ENCODE measurements around the gene IDI1.
"Not testable (repeated sequence)": the region's sequence is repeated elsewhere in the genome, so short reads cannot be mapped to it uniquely, and the experiment has no call there.

The IDI1 gene

GRCh38 chr10:1084011-1084950, 35.4 kb upstream of the IDI1 start:
- WGBS: 95% methylated on average over 28 of the region's 28 CpGs
- Histone ChIP-seq H3K4me3 (ENCODE audit: low read length) (no peak overlapping the region), H3K9me3 (ENCODE audit: insufficient read depth, low read depth, low read length) (no peaks in the 10 kb centered on the region), H3K27ac (ENCODE audit: low read depth, low read length) (no peak overlapping the region), H3K9ac (ENCODE audit: low read depth, low read length) (no peak overlapping the region), H3K27me3 (ENCODE audit: insufficient read depth, low read length) (no peaks in the 10 kb centered on the region), H3K4me1 (ENCODE audit: insufficient read depth, low read length) (no peaks in the 10 kb centered on the region), H3K36me3 (ENCODE audit: insufficient read depth, low read length) (peaks cover 77% of the 10 kb centered on the region)

GRCh38 chr10:1083581-1083980, 34.7 kb upstream of the IDI1 start:
- 98% methylated on average over 17 of the region's 17 CpGs for WGBS
- Histone ChIP-seq H3K4me1 (ENCODE audit: insufficient read depth, low read length) (no peaks in the 10 kb centered on the region), H3K9me3 (ENCODE audit: insufficient read depth, low read depth, low read length) (no peaks in the 10 kb centered on the region), H3K36me3 (ENCODE audit: insufficient read depth, low read length) (peaks cover 75% of the 10 kb centered on the region), H3K4me3 (ENCODE audit: low read length) (no peak overlapping the region), H3K27ac (ENCODE audit: low read depth, low read length) (no peak overlapping the region), H3K27me3 (ENCODE audit: insufficient read depth, low read length) (no peaks in the 10 kb centered on the region), H3K9ac (ENCODE audit: low read depth, low read length) (no peak overlapping the region)

GRCh38 chr10:1078668-1079067, 29.7 kb upstream of the IDI1 start:
- no peaks in the 10 kb centered on the region for H3K9me3 ChIP-seq (ENCODE audit: insufficient read depth, low read depth, low read length)
- H3K27me3 ChIP-seq (ENCODE audit: insufficient read depth, low read length): no peaks in the 10 kb centered on the region
- no peak overlapping the region for H3K4me3 ChIP-seq (ENCODE audit: low read length)
- no peak overlapping the region for H3K27ac ChIP-seq (ENCODE audit: low read depth, low read length)
- H3K36me3 ChIP-seq (ENCODE audit: insufficient read depth, low read length): peaks cover 58% of the 10 kb centered on the region
- no peaks in the 10 kb centered on the region for H3K4me1 ChIP-seq (ENCODE audit: insufficient read depth, low read length)
- H3K9ac ChIP-seq (ENCODE audit: low read depth, low read length): no peak overlapping the region

- peaks cover 5% of the 10 kb centered on the region; the same call in 1 of the 2 replicates for H3K4me1 ChIP-seq (ENCODE audit: insufficient read depth, low read length)
- H3K4me3 ChIP-seq (ENCODE audit: low read length): no peak overlapping the region
- H3K9me3 ChIP-seq (ENCODE audit: insufficient read depth, low read depth, low read length): no peaks in the 10 kb centered on the region
- 94% methylated on average over 18 of the region's 18 CpGs for WGBS
- no peak overlapping the region for H3K27ac ChIP-seq (ENCODE audit: low read depth, low read length)
- H3K27me3 ChIP-seq (ENCODE audit: insufficient read depth, low read length): no peaks in the 10 kb centered on the region
- H3K36me3 ChIP-seq (ENCODE audit: insufficient read depth, low read length): peaks cover 47% of the 10 kb centered on the region
- H3K9ac ChIP-seq (ENCODE audit: low read depth, low read length): no peak overlapping the region
Measured at GRCh38 chr10:1074748-1075308, 25.9 kb upstream of the IDI1 start.

GRCh38 chr10:1074052-1074747, 25.3 kb upstream of the IDI1 start:
- H3K36me3 ChIP-seq (ENCODE audit: insufficient read depth, low read length): peaks cover 41% of the 10 kb centered on the region

GRCh38 chr10:1070919-1071318, 22.0 kb upstream of the IDI1 start:
- no peaks in the 10 kb centered on the region for H3K9me3 ChIP-seq (ENCODE audit: insufficient read depth, low read depth, low read length)
- H3K27me3 ChIP-seq (ENCODE audit: insufficient read depth, low read length): no peaks in the 10 kb centered on the region
- H3K4me1 ChIP-seq (ENCODE audit: insufficient read depth, low read length): peaks cover 5% of the 10 kb centered on the region; the same call in 1 of the 2 replicates
- H3K27ac ChIP-seq (ENCODE audit: low read depth, low read length): no peak overlapping the region
- WGBS: 78% methylated on average over 7 of the region's 7 CpGs
- H3K4me3 ChIP-seq (ENCODE audit: low read length): no peak overlapping the region
- H3K9ac ChIP-seq (ENCODE audit: low read depth, low read length): no peak overlapping the region
- peaks cover 27% of the 10 kb centered on the region for H3K36me3 ChIP-seq (ENCODE audit: insufficient read depth, low read length)

More at GRCh38 chr10:1074052-1074747, 25.3 kb upstream of the IDI1 start:
- Histone ChIP-seq H3K4me3 (ENCODE audit: low read length) (no peak overlapping the region), H3K4me1 (ENCODE audit: insufficient read depth, low read length) (peaks cover 5% of the 10 kb centered on the region; the same call in 1 of the 2 replicates), H3K27me3 (ENCODE audit: insufficient read depth, low read length) (no peaks in the 10 kb centered on the region), H3K9me3 (ENCODE audit: insufficient read depth, low read depth, low read length) (no peaks in the 10 kb centered on the region), H3K27ac (ENCODE audit: low read depth, low read length) (no peak overlapping the region), H3K9ac (ENCODE audit: low read depth, low read length) (no peak overlapping the region)
- whole genome bisulfite sequencing: 95% methylated on average over 23 of the region's 24 CpGs

GRCh38 chr10:1068380-1069361, 19.8 kb upstream of the IDI1 start:
- Histone ChIP-seq H3K9me3 (ENCODE audit: insufficient read depth, low read depth, low read length) (no peaks in the 10 kb centered on the region), H3K9ac (ENCODE audit: low read depth, low read length) (no peak overlapping the region), H3K36me3 (ENCODE audit: insufficient read depth, low read length) (peaks cover 17% of the 10 kb centered on the region), H3K27ac (ENCODE audit: low read depth, low read length) (no peak overlapping the region), H3K4me1 (ENCODE audit: insufficient read depth, low read length) (peaks cover 5% of the 10 kb centered on the region; the same call in 1 of the 2 replicates), H3K27me3 (ENCODE audit: insufficient read depth, low read length) (no peaks in the 10 kb centered on the region), H3K4me3 (ENCODE audit: low read length) (no peak overlapping the region)
- WGBS: 92% methylated on average over 9 of the region's 10 CpGs

GRCh38 chr10:1066734-1067133, 17.8 kb upstream of the IDI1 start:
- H3K27ac ChIP-seq (ENCODE audit: low read depth, low read length); H3K4me1 ChIP-seq (ENCODE audit: insufficient read depth, low read length); H3K9me3 ChIP-seq (ENCODE audit: insufficient read depth, low read depth, low read length); H3K9ac ChIP-seq (ENCODE audit: low read depth, low read length); H3K36me3 ChIP-seq (ENCODE audit: insufficient read depth, low read length); H3K4me3 ChIP-seq (ENCODE audit: low read length); H3K27me3 ChIP-seq (ENCODE audit: insufficient read depth, low read length): not testable (repeated sequence)
- WGBS: 82% methylated on average over 6 of the region's 8 CpGs

GRCh38 chr10:1064964-1065247, 16.0 kb upstream of the IDI1 start:
- no peaks in the 10 kb centered on the region for H3K9me3 ChIP-seq (ENCODE audit: insufficient read depth, low read depth, low read length)
- no peak overlapping the region for H3K9ac ChIP-seq (ENCODE audit: low read depth, low read length)
- no peaks in the 10 kb centered on the region for H3K4me1 ChIP-seq (ENCODE audit: insufficient read depth, low read length)
- no peak overlapping the region for H3K4me3 ChIP-seq (ENCODE audit: low read length)
- H3K27ac ChIP-seq (ENCODE audit: low read depth, low read length): no peak overlapping the region
- H3K27me3 ChIP-seq (ENCODE audit: insufficient read depth, low read length): no peaks in the 10 kb centered on the region
- no peaks in the 10 kb centered on the region for H3K36me3 ChIP-seq (ENCODE audit: insufficient read depth, low read length)
- WGBS: 92% methylated on average over 4 of the region's 4 CpGs

GRCh38 chr10:1063232-1063865, 14.4 kb upstream of the IDI1 start:
- H3K36me3 ChIP-seq (ENCODE audit: insufficient read depth, low read length): no peaks in the 10 kb centered on the region
- H3K9ac ChIP-seq (ENCODE audit: low read depth, low read length): no peak overlapping the region
- WGBS: 89% methylated on average over 7 of the region's 7 CpGs

More at GRCh38 chr10:1063232-1063865, 14.4 kb upstream of the IDI1 start:
- no peaks in the 10 kb centered on the region for H3K4me1 ChIP-seq (ENCODE audit: insufficient read depth, low read length)
- H3K27me3 ChIP-seq (ENCODE audit: insufficient read depth, low read length): no peaks in the 10 kb centered on the region
- no peak overlapping the region for H3K4me3 ChIP-seq (ENCODE audit: low read length)
- H3K27ac ChIP-seq (ENCODE audit: low read depth, low read length): no peak overlapping the region
- no peaks in the 10 kb centered on the region for H3K9me3 ChIP-seq (ENCODE audit: insufficient read depth, low read depth, low read length)

Data from HUES64 (cell line).